ENCODE data around the gene CCDC146.
"Not testable (repeated sequence)": the region's sequence is repeated elsewhere in the genome, so short reads cannot be mapped to it uniquely, and the experiment has no call there.

Gene CCDC146

GRCh38 chr7:77140291-77140690 is 17.9 kb downstream of the CCDC146 start:
- DNase-seq (ENCODE audit: low spot score), result not testable (repeated sequence)

GRCh38 chr7:77152232-77152631 is 29.8 kb downstream of the CCDC146 start:
- DNase-seq (ENCODE audit: low spot score), result not testable (repeated sequence)

DNA sequence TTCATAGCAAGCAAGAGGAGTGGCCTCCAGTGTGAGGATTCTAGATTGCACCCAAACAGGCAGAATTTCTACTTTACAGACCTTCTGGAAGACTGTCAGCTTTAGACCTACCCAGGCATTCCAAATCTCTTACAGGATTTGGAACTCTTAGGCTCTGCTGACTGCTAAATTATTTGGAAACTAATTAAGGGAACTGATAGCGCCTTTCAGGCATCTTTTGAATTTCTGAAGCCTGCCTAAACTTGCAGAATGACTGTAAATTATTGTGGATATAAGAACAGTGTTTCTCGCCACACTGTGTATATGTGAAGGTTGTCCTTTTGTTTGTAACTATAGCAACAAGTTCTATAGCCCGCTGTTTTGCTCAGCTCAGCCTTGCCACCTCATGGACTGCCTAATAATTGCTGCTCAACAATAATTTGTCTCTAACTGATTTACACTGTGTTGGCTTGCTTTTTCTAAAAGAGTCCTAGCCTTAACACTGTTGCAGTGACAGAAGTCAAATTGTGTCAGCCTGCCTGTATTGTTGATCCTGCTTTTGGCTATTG is 32.6 kb downstream of the CCDC146 start:
- DNase-seq (ENCODE audit: low spot score), result not testable (repeated sequence)

- not testable (repeated sequence) for DNase-seq (ENCODE audit: low spot score)
These were observed 33.4 kb downstream of the CCDC146 start for GRCh38 chr7:77155601-77156377.

DNA sequence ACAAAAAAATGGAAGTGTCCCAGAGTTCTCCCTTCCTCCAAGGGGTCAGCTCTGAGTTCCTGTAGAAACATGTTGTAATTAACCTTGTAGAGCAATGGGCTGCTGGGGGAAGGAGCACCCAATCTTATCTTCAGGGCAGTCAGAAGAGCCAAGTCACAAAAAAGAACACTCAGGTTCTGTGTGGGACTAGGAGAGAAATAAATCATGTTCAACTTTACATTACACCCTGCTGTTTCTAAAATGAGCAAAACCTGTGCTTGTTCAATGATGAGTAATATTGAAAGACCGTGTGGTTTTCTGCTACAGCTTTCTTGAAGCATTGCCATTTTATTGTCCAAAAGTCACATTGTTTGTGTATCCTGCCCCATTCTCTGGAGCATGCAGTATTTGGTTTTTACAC is 34.6 kb downstream of the CCDC146 start:
- not testable (repeated sequence) for DNase-seq (ENCODE audit: low spot score)

GRCh38 chr7:77157446-77157845 is 35.0 kb downstream of the CCDC146 start:
- DNase-seq (ENCODE audit: low spot score), result peak; percentile 30

DNA sequence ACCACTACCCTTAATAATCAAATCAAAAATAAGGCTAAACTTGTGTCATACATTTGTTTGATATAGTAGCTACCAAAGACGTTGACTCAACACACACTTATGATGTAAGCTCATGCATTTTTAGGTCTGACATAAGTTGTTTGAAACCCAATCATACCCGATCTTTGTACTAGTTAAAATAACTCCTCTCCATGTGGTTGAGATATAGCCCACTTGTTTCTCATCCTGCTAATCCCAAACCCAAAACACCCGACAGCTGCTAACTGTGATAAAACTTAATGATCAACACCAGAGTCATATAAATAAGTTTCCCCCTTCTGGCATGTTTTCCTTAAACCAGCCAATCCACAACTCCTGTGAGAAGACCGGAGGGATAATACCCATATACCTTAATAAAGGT is 48.7 kb downstream of the CCDC146 start:
- DNase-seq (ENCODE audit: low spot score), result not testable (repeated sequence)

GRCh38 chr7:77172437-77173172 is 50.2 kb downstream of the CCDC146 start:
- DNase-seq (ENCODE audit: low spot score), result not testable (repeated sequence)

DNA sequence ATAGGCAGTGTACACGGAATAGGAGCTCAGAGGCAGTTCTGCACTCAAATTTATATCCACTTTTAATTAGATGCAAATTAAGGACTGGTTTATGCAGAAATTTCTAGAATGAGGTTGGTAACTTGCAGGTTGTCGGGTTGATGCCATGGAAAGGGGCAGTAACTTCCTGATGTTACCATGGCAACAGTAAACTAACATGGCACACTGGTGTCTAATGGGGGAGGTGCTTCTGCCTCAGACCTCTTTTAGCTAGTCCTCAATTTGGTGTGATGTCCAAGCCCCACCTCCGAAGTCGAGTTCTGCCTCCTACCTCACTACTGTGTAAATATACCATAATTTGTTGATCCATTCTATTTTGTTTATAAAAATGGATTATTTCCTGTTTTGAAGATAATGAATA is 52.0 kb downstream of the CCDC146 start:
- not testable (repeated sequence) for DNase-seq (ENCODE audit: low spot score)

DNA sequence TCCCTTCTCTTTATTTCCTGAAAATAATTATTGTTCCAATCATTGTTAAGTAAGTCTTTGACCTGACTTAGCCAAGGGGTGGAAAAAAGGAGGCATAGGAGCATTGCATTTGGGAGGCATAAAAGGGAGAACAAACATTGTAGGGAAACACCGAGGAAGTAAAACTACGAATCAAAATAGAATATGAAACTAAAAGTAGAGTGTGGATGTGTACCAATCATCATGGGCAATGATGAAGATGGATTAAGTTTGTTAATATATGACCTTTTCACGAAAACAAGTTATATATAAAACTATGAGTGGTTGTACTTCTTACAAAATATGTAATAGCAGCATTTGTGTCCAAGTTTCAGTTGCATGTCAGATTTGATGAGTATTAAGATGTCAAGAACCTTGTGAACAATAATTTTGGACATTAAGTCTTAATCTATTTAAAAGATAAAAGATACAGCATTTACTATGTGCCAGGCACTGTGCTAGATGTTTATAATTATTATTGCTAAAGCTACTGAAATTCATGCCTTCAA is 52.9 kb downstream of the CCDC146 start:
- not testable (repeated sequence) for DNase-seq (ENCODE audit: low spot score)

DNA sequence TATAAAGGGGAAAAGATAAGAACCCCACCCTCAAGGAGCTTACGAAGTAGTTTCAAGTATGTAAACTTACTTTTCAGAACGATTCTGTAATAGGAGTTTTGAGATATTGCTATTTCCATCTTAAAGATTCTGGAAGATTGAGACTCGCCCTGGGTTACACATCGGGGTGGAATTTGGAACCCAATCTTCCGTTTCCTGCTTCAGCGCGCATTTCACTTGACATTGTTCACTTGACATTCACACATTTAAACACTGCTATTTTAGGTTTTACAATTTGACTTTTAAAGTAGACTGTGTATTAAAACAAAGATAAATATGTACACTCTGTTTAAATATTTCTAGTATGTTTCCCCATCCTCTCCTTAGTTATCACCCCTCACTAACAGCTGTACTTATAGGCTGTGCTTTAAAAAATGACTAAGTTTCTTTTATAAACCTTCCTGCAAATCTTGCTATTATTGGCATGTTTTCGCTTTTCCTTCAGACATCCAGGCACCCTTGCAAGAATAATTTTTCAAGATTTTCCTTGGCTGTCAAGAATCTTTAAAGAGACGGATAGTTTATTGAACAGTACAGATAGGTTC is 55.0 kb downstream of the CCDC146 start:
- DNase-seq (ENCODE audit: low spot score), result not testable (repeated sequence)

- DNase-seq (ENCODE audit: low spot score), result not testable (repeated sequence)
These were observed 55.6 kb downstream of the CCDC146 start for GRCh38 chr7:77178024-77178423.

- no peak for DNase-seq (ENCODE audit: low spot score)
These were observed 58.7 kb downstream of the CCDC146 start for GRCh38 chr7:77181015-77181595.

DNA sequence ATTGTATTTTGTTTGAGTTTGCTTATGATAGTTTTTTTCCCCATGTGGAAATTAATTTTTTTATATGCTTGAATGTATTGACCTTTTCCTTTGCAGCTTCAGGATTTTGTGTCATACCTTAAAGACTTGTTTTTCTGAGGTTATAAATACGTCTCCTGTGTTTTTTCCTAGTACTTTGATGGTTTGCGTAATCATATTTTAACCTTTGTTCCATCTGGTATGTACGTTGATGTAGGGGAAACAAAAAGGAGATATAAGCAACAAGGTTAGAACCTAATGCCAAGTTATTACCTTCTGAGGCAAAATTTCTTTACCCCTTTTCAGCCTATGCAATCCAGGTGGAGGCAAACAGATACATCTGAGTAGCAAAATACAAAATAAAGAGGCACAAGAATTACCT is 59.3 kb downstream of the CCDC146 start:
- DNase-seq (ENCODE audit: low spot score), result no peak

GRCh38 chr7:77182261-77182660 is 59.8 kb downstream of the CCDC146 start:
- no peak for DNase-seq (ENCODE audit: low spot score)

DNA sequence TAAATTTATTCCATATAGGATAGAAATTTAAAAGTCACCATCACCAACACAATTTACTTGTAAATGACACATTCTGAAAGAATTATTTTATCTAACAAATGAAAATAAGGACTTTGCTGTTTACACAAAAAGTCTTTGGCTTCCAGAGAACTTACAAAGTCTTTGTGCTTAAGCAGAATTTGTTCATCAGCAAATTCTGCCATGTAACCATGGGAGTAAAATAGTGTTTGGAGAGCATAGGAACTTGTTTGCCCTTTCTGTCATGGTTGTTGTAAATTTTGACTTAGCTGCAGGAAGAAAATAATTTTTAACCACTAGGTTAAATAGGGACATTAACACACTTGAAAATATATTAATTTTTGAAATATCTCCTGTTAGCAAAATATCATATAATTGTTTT is 62.0 kb downstream of the CCDC146 start:
- DNase-seq (ENCODE audit: low spot score), result no peak

- DNase-seq (ENCODE audit: low spot score), result no peak
These were observed 62.6 kb downstream of the CCDC146 start for GRCh38 chr7:77184990-77185389.

GRCh38 chr7:77185866-77186265 is 63.5 kb downstream of the CCDC146 start:
- DNase-seq (ENCODE audit: low spot score), result no peak

DNA sequence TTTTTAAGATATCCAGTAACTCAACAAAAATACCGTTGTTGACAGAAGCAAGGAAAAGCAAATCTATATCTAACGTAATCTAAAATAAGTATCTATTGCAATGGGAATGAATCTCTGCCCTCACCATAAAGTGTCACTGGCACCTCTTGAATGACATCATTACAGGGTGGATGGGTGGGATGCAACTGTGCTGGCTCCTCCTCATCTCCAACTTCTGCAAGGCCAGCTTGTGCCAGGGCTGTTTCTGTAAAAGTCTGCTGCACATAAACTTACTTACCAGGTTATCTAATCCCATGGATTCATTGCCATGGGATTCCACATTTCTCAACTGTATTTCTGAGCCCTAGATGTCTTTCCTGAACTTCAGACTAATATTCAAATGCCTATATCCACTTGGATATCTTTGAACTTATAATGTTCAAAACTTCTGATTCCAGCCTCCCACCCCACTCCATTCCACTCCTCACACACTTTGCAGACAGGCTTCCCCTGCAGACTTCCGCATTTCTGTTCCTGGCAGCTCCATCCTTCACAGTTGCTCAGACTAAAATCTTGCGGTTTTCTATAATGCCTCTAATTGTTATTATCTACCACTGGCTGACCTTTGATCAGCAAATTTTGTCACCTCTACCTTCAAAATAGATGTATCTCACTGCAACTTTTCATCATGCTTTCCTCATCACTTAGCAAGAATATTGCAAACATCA is 66.5 kb downstream of the CCDC146 start:
- peak; percentile 22 for DNase-seq (ENCODE audit: low spot score)

DNA sequence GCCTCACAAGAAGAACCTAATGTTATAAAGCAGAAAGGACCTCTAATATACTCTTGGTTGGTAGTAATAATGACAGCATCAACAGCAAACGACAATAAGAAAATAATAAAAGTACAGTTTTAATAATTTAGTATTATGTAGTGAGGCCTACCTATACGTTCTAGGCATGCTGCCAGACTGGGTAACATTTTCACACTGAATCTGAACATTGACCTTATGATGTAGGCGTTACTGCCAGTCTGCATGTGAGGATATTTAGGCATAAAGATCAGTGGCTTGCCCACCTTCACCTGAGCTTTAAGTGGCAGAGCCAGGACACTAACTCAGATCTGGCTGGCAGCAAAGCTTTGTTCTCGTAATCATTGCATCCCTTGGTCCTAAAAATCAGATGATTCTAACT is 74.7 kb downstream of the CCDC146 start:
- DNase-seq (ENCODE audit: low spot score), result no peak

Measured in Ammon's horn (tissue), 1 donor.